ENCODE data around the gene RUNX3. TPM values are rescaled to one million over a fixed set of nuclear protein-coding genes. Genes with fewer than 3 reads are reported as not detected.

Gene RUNX3
- polyA plus RNA-seq, 4 donors = 1.1 to 5.4 (median 3.6) TPM

DNA sequence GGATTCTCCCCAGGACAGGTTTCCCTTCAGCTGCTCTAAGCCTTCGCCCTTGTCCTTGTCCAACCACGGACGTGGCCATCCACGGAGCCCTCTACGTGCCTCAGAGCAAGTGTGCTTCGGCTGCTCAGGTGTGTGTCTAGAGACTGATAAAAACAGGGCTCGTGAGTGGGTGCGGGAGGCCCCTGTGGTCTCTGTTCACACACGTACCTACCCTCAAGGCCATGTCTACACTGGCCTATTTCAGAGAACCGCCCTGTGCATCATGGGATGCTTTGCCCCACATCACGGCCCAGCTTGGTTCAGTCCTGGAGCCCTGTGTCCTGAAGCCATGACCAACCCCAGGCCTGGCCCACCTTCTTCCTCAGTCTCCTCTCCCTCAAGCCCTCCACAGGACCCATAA is 24.6 kb upstream of the RUNX3 start:
- no peaks in the 10 kb centered on the region for H3K27me3 ChIP-seq (ENCODE audit: control insufficient read depth in 3 of 3, insufficient read depth in 3 of 3, low read length in 3 of 3)
- FAIRE-seq = no peak
- no peaks in the 10 kb centered on the region for H3K36me3 ChIP-seq (ENCODE audit: control insufficient read depth in 3 of 3, insufficient read depth in 2 of 3, low read depth in 1 of 3, low read length in 3 of 3)
- DNase-seq = no peak
- no peaks in the 10 kb centered on the region for H3K9me3 ChIP-seq (ENCODE audit: control insufficient read depth in 2 of 2, insufficient read depth in 1 of 2, low read depth in 1 of 2, low read length in 1 of 2)
- H3K4me3 ChIP-seq (ENCODE audit: low read depth in 1 of 3, low read length in 3 of 3) = no peak overlapping the region
- 80 to 87% (median 81%) methylated on average over 11 of the region's 11 CpGs for WGBS, 3 donors
- H3K4me1 ChIP-seq (ENCODE audit: control insufficient read depth in 3 of 3, insufficient read depth in 2 of 3, low read depth in 1 of 3, low read length in 2 of 3) = no peaks in the 10 kb centered on the region
- peak overlapping the region in 2 of 3 donors; percentile 32 to 46 for H3K27ac ChIP-seq (ENCODE audit: low read depth in 1 of 3, low read length in 2 of 3)

GRCh38 chr1:24954022-24954421 is 23.9 kb upstream of the RUNX3 start:
- FAIRE-seq = no peak

GRCh38 chr1:24952413-24952841 is 22.4 kb upstream of the RUNX3 start:
- Histone ChIP-seq H3K27ac (ENCODE audit: low read depth in 1 of 3, low read length in 2 of 3) (no peak overlapping the region), H3K27me3 (ENCODE audit: control insufficient read depth in 3 of 3, insufficient read depth in 3 of 3, low read length in 3 of 3) (no peaks in the 10 kb centered on the region), H3K36me3 (ENCODE audit: control insufficient read depth in 3 of 3, insufficient read depth in 2 of 3, low read depth in 1 of 3, low read length in 3 of 3) (no peaks in the 10 kb centered on the region), H3K4me1 (ENCODE audit: control insufficient read depth in 3 of 3, insufficient read depth in 2 of 3, low read depth in 1 of 3, low read length in 2 of 3) (no peaks in the 10 kb centered on the region), H3K4me3 (ENCODE audit: low read depth in 1 of 3, low read length in 3 of 3) (no peak overlapping the region), H3K9me3 (ENCODE audit: control insufficient read depth in 2 of 2, insufficient read depth in 1 of 2, low read depth in 1 of 2, low read length in 1 of 2) (no peaks in the 10 kb centered on the region)
- WGBS, 3 donors = 35 to 39% (median 38%) methylated on average over 5 of the region's 5 CpGs
- DNase-seq (no peak), FAIRE-seq (no peak)

More at GRCh38 chr1:24954022-24954421, 23.9 kb upstream of the RUNX3 start:
- 57 to 73% (median 69%) methylated on average over 6 of the region's 6 CpGs for WGBS, 3 donors
- Histone ChIP-seq H3K27ac (ENCODE audit: low read depth in 1 of 3, low read length in 2 of 3) (no peak overlapping the region), H3K36me3 (ENCODE audit: control insufficient read depth in 3 of 3, insufficient read depth in 2 of 3, low read depth in 1 of 3, low read length in 3 of 3) (no peaks in the 10 kb centered on the region), H3K27me3 (ENCODE audit: control insufficient read depth in 3 of 3, insufficient read depth in 3 of 3, low read length in 3 of 3) (no peaks in the 10 kb centered on the region), H3K4me3 (ENCODE audit: low read depth in 1 of 3, low read length in 3 of 3) (no peak overlapping the region), H3K4me1 (ENCODE audit: control insufficient read depth in 3 of 3, insufficient read depth in 2 of 3, low read depth in 1 of 3, low read length in 2 of 3) (no peaks in the 10 kb centered on the region), H3K9me3 (ENCODE audit: control insufficient read depth in 2 of 2, insufficient read depth in 1 of 2, low read depth in 1 of 2, low read length in 1 of 2) (no peaks in the 10 kb centered on the region)
- no peak for DNase-seq

GRCh38 chr1:24951810-24952412 is 21.8 kb upstream of the RUNX3 start:
- no peak for FAIRE-seq
- WGBS, 3 donors = 68 to 78% (median 74%) methylated on average over 2 of the region's 2 CpGs
- Histone ChIP-seq H3K4me3 (ENCODE audit: low read depth in 1 of 3, low read length in 3 of 3) (no peak overlapping the region), H3K9me3 (ENCODE audit: control insufficient read depth in 2 of 2, insufficient read depth in 1 of 2, low read depth in 1 of 2, low read length in 1 of 2) (no peaks in the 10 kb centered on the region), H3K27ac (ENCODE audit: low read depth in 1 of 3, low read length in 2 of 3) (no peak overlapping the region), H3K36me3 (ENCODE audit: control insufficient read depth in 3 of 3, insufficient read depth in 2 of 3, low read depth in 1 of 3, low read length in 3 of 3) (no peaks in the 10 kb centered on the region), H3K4me1 (ENCODE audit: control insufficient read depth in 3 of 3, insufficient read depth in 2 of 3, low read depth in 1 of 3, low read length in 2 of 3) (no peaks in the 10 kb centered on the region), H3K27me3 (ENCODE audit: control insufficient read depth in 3 of 3, insufficient read depth in 3 of 3, low read length in 3 of 3) (no peaks in the 10 kb centered on the region)
- no peak for DNase-seq

DNA sequence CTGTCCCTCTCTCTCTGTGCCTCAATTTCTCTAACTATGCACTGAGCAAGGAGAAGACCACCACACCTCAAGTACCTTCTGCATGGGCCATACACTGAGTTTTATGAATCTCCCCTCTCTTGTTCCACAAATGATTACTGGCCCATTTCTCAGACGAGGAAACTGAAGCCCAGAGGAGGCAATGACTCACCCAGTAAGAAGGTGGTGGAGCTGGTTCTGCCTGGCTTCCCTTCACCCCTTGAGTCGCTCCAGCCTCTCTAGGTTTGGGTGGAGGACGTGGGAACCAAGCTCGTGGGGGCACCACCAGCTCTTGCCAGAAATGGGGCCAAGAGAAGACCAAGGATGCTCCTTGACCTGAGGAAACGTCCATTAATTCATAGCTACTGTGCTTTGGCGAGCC is 21.3 kb upstream of the RUNX3 start:
- FAIRE-seq = no peak
- H3K36me3 ChIP-seq (ENCODE audit: control insufficient read depth in 3 of 3, insufficient read depth in 2 of 3, low read depth in 1 of 3, low read length in 3 of 3) = no peaks in the 10 kb centered on the region
- DNase-seq = no peak
- 52 to 75% (median 65%) methylated on average over 6 of the region's 6 CpGs for WGBS, 3 donors
- no peak overlapping the region for H3K4me3 ChIP-seq (ENCODE audit: low read depth in 1 of 3, low read length in 3 of 3)
- H3K4me1 ChIP-seq (ENCODE audit: control insufficient read depth in 3 of 3, insufficient read depth in 2 of 3, low read depth in 1 of 3, low read length in 2 of 3) = no peaks in the 10 kb centered on the region
- no peaks in the 10 kb centered on the region for H3K9me3 ChIP-seq (ENCODE audit: control insufficient read depth in 2 of 2, insufficient read depth in 1 of 2, low read depth in 1 of 2, low read length in 1 of 2)
- no peak overlapping the region for H3K27ac ChIP-seq (ENCODE audit: low read depth in 1 of 3, low read length in 2 of 3)
- no peaks in the 10 kb centered on the region for H3K27me3 ChIP-seq (ENCODE audit: control insufficient read depth in 3 of 3, insufficient read depth in 3 of 3, low read length in 3 of 3)

GRCh38 chr1:24949331-24949881 is 19.3 kb upstream of the RUNX3 start:
- Histone ChIP-seq H3K9me3 (ENCODE audit: control insufficient read depth in 2 of 2, insufficient read depth in 1 of 2, low read depth in 1 of 2, low read length in 1 of 2) (no peaks in the 10 kb centered on the region), H3K4me1 (ENCODE audit: control insufficient read depth in 3 of 3, insufficient read depth in 2 of 3, low read depth in 1 of 3, low read length in 2 of 3) (no peaks in the 10 kb centered on the region), H3K36me3 (ENCODE audit: control insufficient read depth in 3 of 3, insufficient read depth in 2 of 3, low read depth in 1 of 3, low read length in 3 of 3) (no peaks in the 10 kb centered on the region), H3K4me3 (ENCODE audit: low read depth in 1 of 3, low read length in 3 of 3) (no peak overlapping the region), H3K27ac (ENCODE audit: low read depth in 1 of 3, low read length in 2 of 3) (peak overlapping the region in 1 of 3 donors; percentile 33), H3K27me3 (ENCODE audit: control insufficient read depth in 3 of 3, insufficient read depth in 3 of 3, low read length in 3 of 3) (no peaks in the 10 kb centered on the region)
- WGBS, 3 donors = 69 to 79% (median 79%) methylated on average over 12 of the region's 12 CpGs
- DNase-seq = no peak
- no peak for FAIRE-seq

DNA sequence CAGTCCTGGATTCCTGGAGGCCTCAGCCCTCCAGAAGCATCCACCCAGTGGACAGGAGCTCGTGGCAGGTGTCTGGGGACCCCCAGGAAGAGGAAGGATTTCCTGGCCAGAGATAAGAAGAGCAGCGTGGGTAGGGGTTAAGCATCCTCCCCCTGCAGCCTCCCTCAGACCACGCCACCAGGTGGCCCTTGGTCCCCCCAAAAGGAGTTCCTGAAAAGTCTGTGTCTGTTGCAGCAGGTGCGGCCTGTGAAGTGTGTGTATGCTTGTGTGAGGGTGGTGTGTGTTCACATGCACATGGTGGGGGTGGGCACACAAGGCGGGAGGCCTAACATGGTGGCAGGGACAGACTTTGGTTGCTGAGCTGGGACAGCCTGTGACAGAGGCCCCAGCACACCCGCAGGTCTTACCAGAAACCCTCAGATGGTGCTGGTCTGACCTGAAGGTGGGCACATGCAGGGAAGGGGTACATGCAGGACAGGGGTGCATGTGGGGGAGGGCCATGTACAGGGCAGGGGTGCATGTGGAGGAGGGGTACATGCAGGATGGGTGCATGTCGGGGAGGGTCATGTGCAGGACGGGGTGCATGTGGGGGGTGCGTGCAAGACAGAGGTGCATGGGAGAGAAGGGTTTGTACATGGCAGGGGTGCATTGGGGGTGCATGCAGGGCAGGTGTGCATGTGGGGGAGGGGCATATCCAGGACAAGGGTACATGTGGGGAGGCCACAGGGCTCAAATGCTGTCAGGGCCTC is 18.2 kb upstream of the RUNX3 start:
- H3K4me1 ChIP-seq (ENCODE audit: control insufficient read depth in 3 of 3, insufficient read depth in 2 of 3, low read depth in 1 of 3, low read length in 2 of 3) = no peaks in the 10 kb centered on the region
- H3K27ac ChIP-seq (ENCODE audit: low read depth in 1 of 3, low read length in 2 of 3) = no peak overlapping the region
- WGBS, 3 donors = 72 to 79% (median 79%) methylated on average over 9 of the region's 9 CpGs
- FAIRE-seq = no peak
- no peaks in the 10 kb centered on the region for H3K36me3 ChIP-seq (ENCODE audit: control insufficient read depth in 3 of 3, insufficient read depth in 2 of 3, low read depth in 1 of 3, low read length in 3 of 3)
- no peak overlapping the region for H3K4me3 ChIP-seq (ENCODE audit: low read depth in 1 of 3, low read length in 3 of 3)
- DNase-seq = no peak
- H3K27me3 ChIP-seq (ENCODE audit: control insufficient read depth in 3 of 3, insufficient read depth in 3 of 3, low read length in 3 of 3) = no peaks in the 10 kb centered on the region
- H3K9me3 ChIP-seq (ENCODE audit: control insufficient read depth in 2 of 2, insufficient read depth in 1 of 2, low read depth in 1 of 2, low read length in 1 of 2) = no peaks in the 10 kb centered on the region

DNA sequence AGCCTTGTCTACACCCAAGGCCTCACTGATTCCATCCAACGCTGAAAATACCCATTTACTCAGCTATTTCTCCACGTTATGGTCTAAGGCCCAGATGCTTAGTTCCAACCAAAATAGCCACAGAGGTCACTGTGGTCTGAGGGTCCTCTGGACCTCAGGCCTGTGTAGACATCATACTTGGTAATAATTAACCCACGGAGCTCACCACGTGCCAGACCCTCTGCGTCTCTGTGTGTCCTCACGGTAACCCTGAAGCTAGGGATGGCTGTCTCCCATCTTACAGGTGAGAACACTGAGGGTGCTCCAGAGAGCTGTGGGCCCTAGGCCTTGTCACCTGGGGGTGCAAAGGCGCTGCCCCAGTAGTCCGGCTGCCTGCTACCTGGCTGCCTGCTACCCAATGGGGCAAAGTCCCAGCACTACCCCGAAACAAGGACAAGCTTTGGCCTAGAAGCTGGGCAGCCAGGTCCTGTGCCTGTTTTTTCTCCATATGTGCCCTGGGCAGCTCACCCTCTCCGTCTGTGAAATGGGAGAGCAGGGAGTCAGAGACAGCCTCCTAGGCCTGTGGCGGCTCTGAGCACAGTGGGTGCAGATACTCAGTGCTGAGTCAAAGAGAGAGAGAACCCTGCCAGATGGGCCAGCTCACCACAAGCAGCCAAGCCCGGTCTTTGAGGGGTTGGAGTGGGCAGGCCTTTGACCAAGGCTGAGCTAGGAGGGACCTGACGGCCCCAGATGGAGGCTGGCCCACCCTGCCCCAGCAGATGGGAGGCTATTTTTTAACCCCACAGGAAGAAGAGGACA is 17.0 kb upstream of the RUNX3 start:
- no peak for DNase-seq
- H3K9me3 ChIP-seq (ENCODE audit: control insufficient read depth in 2 of 2, insufficient read depth in 1 of 2, low read depth in 1 of 2, low read length in 1 of 2) = no peaks in the 10 kb centered on the region
- H3K4me1 ChIP-seq (ENCODE audit: control insufficient read depth in 3 of 3, insufficient read depth in 2 of 3, low read depth in 1 of 3, low read length in 2 of 3) = no peaks in the 10 kb centered on the region
- no peak overlapping the region for H3K4me3 ChIP-seq (ENCODE audit: low read depth in 1 of 3, low read length in 3 of 3)
- no peak for FAIRE-seq
- WGBS, 3 donors = 60 to 75% (median 62%) methylated on average over 13 of the region's 13 CpGs
- H3K36me3 ChIP-seq (ENCODE audit: control insufficient read depth in 3 of 3, insufficient read depth in 2 of 3, low read depth in 1 of 3, low read length in 3 of 3) = no peaks in the 10 kb centered on the region
- H3K27me3 ChIP-seq (ENCODE audit: control insufficient read depth in 3 of 3, insufficient read depth in 3 of 3, low read length in 3 of 3) = no peaks in the 10 kb centered on the region
- no peak overlapping the region for H3K27ac ChIP-seq (ENCODE audit: low read depth in 1 of 3, low read length in 2 of 3)

All from small intestine (tissue), 7 donors.